HepG2 (cell line): Measurements from ENCODE around the gene HIRA. TPM values are rescaled to one million over a fixed set of nuclear protein-coding genes. Genes with fewer than 3 reads are reported as not detected.

ENCODE experiments used
- CREB1 ChIP-seq, 2 experiments: fragments of 450-650 bp in 1 of 2; IDR thresholded peaks; 2 replicates each; pipeline ENCODE4 v1.6.1; 2016 to 2017; ENCODE audit warnings: control low read depth in 1 of 2, mild to moderate bottlenecking in 1 of 2, missing compliant biosample characterization in 1 of 2, missing genetic modification characterization in 1 of 2
- HOXA9 ChIP-seq: sonication (generic); formaldehyde crosslinking; IDR thresholded peaks from 2 replicates; pipeline ENCODE4 v1.8.1; 2022; ENCODE audit warnings: missing genetic modification reagents, mild to moderate bottlenecking, moderate library complexity, borderline replicate concordance
- KDM5A ChIP-seq: fragments of 200-600 bp; sonication (generic); IDR thresholded peaks from 2 replicates; pipeline ENCODE4 v1.7.0; 2018; ENCODE audit warnings: antibody characterized with exemption, mild to moderate bottlenecking, low read length, borderline replicate concordance
- LBX2 ChIP-seq: sonication (generic); formaldehyde crosslinking; IDR thresholded peaks from 2 replicates; pipeline ENCODE4 v1.5.0; 2020; ENCODE audit warnings: missing genetic modification reagents, mild to moderate bottlenecking, borderline replicate concordance
- MTA3 ChIP-seq: sonication (generic); formaldehyde crosslinking; IDR thresholded peaks from 2 replicates; pipeline ENCODE4 v1.4.0; 2020; ENCODE audit warnings: missing genetic modification reagents
- MZF1 ChIP-seq: sonication (generic); formaldehyde crosslinking; IDR thresholded peaks from 2 replicates; pipeline ENCODE4 v1.8.1; 2023; ENCODE audit warnings: mild to moderate bottlenecking, missing genetic modification reagents, borderline replicate concordance
- PHF20 ChIP-seq: sonication (generic); formaldehyde crosslinking; IDR thresholded peaks from 2 replicates; pipeline ENCODE4 v1.5.0; 2020; ENCODE audit warnings: mild to moderate bottlenecking, missing genetic modification reagents
- RNF219 ChIP-seq: sonication (generic); formaldehyde crosslinking; IDR thresholded peaks from 2 replicates; pipeline ENCODE4 v1.5.0; 2020; ENCODE audit warnings: mild to moderate bottlenecking, missing genetic modification reagents
- SKIL ChIP-seq: sonication (generic); formaldehyde crosslinking; IDR thresholded peaks from 2 replicates; pipeline ENCODE4 v1.8.0; 2022; ENCODE audit warnings: missing genetic modification reagents, mild to moderate bottlenecking, moderate library complexity, borderline replicate concordance
- STAT6 ChIP-seq: sonication (generic); formaldehyde crosslinking; IDR thresholded peaks from 2 replicates; pipeline ENCODE4 v1.4.0; 2020; ENCODE audit warnings: missing genetic modification reagents, mild to moderate bottlenecking, borderline replicate concordance
- SUZ12 ChIP-seq: fragments of 150-350 bp; IDR thresholded peaks from 2 replicates; pipeline ENCODE4 v1.6.1; 2014; ENCODE audit warnings: low read depth, low read length
- TFDP1 ChIP-seq: IDR thresholded peaks from 2 replicates; pipeline ENCODE4 v1.6.1; 2016; ENCODE audit warnings: missing compliant biosample characterization, missing genetic modification reagents, borderline replicate concordance
- ZBTB44 ChIP-seq: sonication (generic); formaldehyde crosslinking; IDR thresholded peaks from 2 replicates; pipeline ENCODE4 v1.4.0; 2020; ENCODE audit warnings: missing genetic modification reagents
- ZNF264 ChIP-seq: sonication (generic); formaldehyde crosslinking; IDR thresholded peaks from 2 replicates; pipeline ENCODE4 v1.4.0; 2020; ENCODE audit warnings: missing genetic modification reagents
- ZNF343 ChIP-seq: sonication (generic); formaldehyde crosslinking; IDR thresholded peaks from 2 replicates; pipeline ENCODE4 v1.4.0; 2020; ENCODE audit warnings: mild to moderate bottlenecking, missing genetic modification reagents
- ZNF670 ChIP-seq: sonication (generic); formaldehyde crosslinking; IDR thresholded peaks from 2 replicates; pipeline ENCODE4 v1.8.0; 2022; ENCODE audit warnings: mild to moderate bottlenecking, missing genetic modification reagents, borderline replicate concordance
- polyA plus RNA-seq, 8 experiments: library from polyadenylated mRNA; depleted of rRNA in 3 of 8; stranded (reverse) in 7 of 8; unstranded in 1 of 8; fragments of >200 nt; fragmentation: Illumina TruSeq in 4 of 8; extraction: Trizol in 4 of 8; gene quantifications; 2 replicates each; pipeline versions ENCODE4 v1.2.1 to v1.2.3, GENCODE V29; 2011 to 2016; ENCODE audit warnings: low read depth in 4 of 8, missing spikeins in 1 of 8, mixed read lengths in 1 of 8; ENCODE audit not compliant: insufficient read depth in 1 of 8
- total RNA-seq, 5 experiments: library from RNA; depleted of rRNA; stranded (reverse); fragments of >200 nt; fragmentation: Illumina TruSeq; extraction: Trizol; gene quantifications; 2 replicates each; pipeline ENCODE4 v1.2.3, GENCODE V29; 2016; ENCODE audit warnings: low read depth in 1 of 5

The HIRA gene
- total and polyA plus RNA-seq, 2 of the 13 experiments (the other 11 are each of a cell fraction or from before 2014, with no cell fraction given): 21.5 to 29.2 TPM

- no peak; the same call in 1 of the 2 replicates for TF ChIP-seq SKIL (CRISPR knock-in tag)
- no peak for TF ChIP-seq LBX2 (CRISPR knock-in tag)
- no peak for TF ChIP-seq RNF219 (CRISPR knock-in tag)
- TF ChIP-seq ZNF670 (CRISPR knock-in tag): no peak
- peak; percentile 28; the same call in 1 of the 2 replicates for TF ChIP-seq KDM5A
- no peak; the same call in 1 of the 2 replicates for TF ChIP-seq HOXA9 (CRISPR knock-in tag)
- TF ChIP-seq TFDP1 (CRISPR knock-in tag): peak; percentile 62; the same call in 1 of the 2 replicates
- no peak for TF ChIP-seq CREB1 (IDR thresholded peaks at IDR 0.05)
- TF ChIP-seq CREB1 (CRISPR knock-in tag; IDR thresholded peaks at IDR 0.05): no peak
- TF ChIP-seq STAT6 (CRISPR knock-in tag): no peak; the same call in 1 of the 2 replicates
- no peak for TF ChIP-seq ZBTB44 (CRISPR knock-in tag)
- TF ChIP-seq MZF1 (CRISPR knock-in tag): no peak
- peak; percentile 19; the same call in 1 of the 2 replicates for TF ChIP-seq ZNF343 (CRISPR knock-in tag)
- no peak for TF ChIP-seq SUZ12
- no peak for TF ChIP-seq MTA3 (CRISPR knock-in tag)
- TF ChIP-seq PHF20: peak; percentile 62
- no peak for TF ChIP-seq ZNF264
Measured at GRCh38 chr22:19431649-19432132, at the start of gene HIRA (continued).
